ENCODE results near the gene RPL5.
A peak's percentile ranks its signal among the peaks of the same experiment; 100 is the strongest.

RPL5 gene

GRCh38 chr1:92854101-92854785, 22.4 kb downstream of the RPL5 start:
- DNase-seq: no peak

- no peak for DNase-seq
These were observed 23.4 kb downstream of the RPL5 start for GRCh38 chr1:92855236-92855635.

GRCh38 chr1:92857817-92858216, 26.0 kb downstream of the RPL5 start:
- DNase-seq: no peak

DNA sequence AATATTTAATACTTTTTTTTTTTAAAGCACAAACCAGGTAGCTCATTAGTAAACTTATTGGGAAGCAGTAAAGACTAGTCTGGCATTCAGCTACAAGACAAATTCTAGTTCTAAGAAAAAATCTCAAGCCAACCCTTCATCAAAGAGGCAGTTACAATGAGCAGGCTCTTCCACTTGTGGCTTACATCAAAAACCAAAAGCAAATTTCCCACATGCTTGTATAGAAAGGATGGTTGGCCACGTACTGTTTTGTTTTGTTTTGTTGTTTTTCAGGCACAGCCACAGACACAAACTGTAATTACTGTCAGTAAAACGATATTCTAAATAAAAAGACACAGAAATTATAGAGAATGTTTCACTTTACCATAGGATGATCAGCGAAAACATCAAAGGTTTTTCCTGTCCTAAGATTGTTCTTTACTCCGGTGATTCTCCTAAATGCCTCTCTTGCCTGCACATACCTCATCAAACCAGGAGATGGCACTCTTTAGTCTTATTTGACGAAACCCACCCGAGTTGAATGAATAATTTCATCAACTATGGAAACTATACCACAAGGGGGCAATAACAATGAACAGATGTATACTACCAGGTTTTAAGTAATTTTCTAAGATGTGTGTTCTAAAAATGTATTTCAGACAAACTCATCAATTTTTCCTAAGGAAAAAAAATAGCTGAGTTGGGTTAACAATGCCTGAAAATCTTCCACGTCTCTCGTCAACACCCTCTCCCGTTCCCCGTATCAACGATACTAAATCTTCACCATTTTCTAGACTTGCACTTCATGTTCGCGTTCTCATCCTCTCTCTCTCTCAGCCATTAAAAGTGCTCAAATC, 26.9 kb downstream of the RPL5 start:
- peak in 35 of 56 donors; percentile 7 to 80 (median 29) for DNase-seq

- peak in 1 of 56 donors; percentile 37 for DNase-seq
These were observed 27.7 kb downstream of the RPL5 start for GRCh38 chr1:92859400-92860039.

DNA sequence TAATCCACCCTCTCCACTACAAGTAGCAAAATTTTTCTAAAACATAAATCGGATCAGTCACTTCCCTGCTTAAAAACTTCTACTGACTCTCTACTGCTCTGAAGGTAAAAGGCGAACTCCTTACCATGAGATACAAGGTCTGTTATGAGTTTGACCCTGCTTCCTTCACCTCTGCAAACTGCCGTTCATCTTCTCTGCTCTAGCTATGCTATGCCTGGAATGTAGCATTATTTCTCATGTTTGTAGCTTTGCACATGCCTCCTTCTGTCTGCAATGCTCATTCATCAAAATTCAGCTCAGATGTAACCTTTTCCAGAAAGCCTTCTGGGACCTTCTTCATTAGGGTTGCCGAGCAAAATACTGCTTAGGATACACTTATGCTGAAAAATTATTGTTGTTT, 30.8 kb downstream of the RPL5 start:
- DNase-seq: no peak

- DNase-seq: no peak
These were observed 32.3 kb downstream of the RPL5 start for GRCh38 chr1:92864131-92864530.

DNA sequence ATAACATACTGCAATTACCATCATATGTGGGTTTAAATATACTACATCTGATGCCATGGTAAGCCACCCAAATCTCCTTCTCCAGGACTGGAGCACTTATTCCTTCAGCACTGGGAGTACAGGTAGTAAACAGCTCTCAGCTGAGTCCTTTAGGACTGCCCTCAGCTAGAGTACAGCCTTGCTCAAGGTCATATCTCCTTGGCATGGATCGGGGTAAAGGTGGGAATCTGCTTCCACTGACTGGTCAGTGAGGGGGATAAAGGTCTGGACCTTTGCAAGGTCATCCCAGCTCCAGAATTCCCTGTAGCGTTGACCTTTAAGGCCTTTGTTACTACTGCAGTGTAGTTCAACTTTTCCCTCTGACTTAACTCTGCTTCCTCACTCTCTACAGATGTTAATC, 38.8 kb downstream of the RPL5 start:
- DNase-seq: no peak

- peak in 11 of 56 donors; percentile 13 to 52 (median 31) for DNase-seq
These were observed 40.9 kb downstream of the RPL5 start for GRCh38 chr1:92872719-92873118.

- DNase-seq: no peak
These were observed 43.1 kb downstream of the RPL5 start for GRCh38 chr1:92874987-92875386.

DNA sequence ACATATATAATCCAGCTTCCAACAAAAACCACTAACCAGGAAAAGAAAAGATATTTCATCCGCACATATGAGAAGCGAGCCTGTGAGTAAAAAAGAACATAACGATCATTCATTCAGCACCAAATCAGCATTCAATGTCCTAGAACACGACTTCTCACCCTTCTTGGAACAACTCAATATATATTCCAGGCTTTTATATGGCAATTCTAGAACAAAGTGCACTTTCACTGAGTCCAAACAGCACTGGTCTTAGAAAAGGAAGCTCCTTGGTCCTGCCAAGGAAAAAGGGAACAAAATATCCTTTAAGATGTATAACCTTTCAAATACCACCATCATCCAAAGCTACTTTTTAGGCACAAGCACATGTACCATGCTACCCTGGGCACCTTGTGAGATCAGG, 44.5 kb downstream of the RPL5 start:
- DNase-seq: peak in 1 of 56 donors; percentile 20

DNA sequence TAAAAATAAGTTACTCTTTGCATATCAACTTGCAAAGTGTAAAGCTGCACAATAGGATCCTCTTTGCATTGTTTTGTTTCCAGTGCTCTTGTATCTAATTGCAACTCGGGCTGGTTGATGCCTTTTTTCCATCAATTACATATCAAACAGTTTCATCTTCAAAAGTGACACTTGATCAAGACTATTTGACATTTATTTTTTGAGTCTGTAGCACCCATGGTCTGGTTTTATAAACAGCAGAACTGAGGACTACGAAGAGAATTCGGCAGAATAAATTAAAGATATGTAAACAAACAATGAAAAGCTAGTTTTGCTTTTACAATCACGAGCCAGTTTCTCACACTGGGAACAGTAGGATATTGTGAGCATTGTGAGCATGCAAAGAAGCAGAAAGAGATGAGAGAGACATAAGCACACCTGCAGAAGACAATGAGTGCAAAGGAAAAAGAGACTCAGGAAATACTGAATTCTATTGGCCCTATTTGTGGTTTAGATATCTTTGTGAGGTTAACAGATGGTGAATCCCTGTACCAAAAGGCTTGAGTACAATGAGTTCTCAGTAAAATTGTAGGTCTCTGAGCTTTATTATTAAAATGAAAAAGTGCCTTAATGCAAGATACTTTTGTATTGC, 45.4 kb downstream of the RPL5 start:
- DNase-seq: peak in 1 of 56 donors; percentile 33

GRCh38 chr1:92877792-92878191, 46.0 kb downstream of the RPL5 start:
- DNase-seq: peak in 2 of 56 donors; percentile 38 to 49

DNA sequence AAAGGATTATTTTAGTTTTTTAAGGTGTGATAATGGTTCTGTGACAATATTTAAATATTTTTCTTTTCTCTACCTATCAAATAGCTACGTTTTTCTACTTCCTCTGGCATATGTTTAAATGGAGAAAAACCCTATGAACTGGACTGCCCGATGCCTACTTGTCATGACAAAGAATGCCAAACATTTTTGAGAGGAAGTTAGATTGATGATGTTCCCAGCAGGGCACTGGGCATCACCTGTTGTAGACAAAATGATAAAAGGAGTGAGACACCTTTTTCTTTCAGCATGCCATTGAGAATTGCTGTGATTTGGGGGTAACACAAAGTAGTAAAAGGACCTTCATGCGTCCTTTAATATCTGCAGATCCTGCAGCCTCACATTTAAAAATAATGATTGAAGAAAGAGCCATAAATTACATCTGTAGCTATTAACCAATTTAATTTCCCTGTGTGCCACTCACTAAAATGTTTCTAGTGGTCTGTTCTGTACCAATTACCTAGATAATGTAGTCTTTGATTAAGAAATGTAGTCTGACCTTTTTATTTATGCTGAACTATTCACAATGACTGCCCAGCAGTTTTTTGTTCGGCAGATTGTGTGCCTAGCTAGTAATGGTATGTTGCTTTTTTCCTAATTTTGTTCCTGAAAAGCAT, 47.6 kb downstream of the RPL5 start:
- no peak for DNase-seq

GRCh38 chr1:92881391-92881790, 49.6 kb downstream of the RPL5 start:
- DNase-seq: no peak

GRCh38 chr1:92882819-92883218, 51.0 kb downstream of the RPL5 start:
- DNase-seq: no peak

DNA sequence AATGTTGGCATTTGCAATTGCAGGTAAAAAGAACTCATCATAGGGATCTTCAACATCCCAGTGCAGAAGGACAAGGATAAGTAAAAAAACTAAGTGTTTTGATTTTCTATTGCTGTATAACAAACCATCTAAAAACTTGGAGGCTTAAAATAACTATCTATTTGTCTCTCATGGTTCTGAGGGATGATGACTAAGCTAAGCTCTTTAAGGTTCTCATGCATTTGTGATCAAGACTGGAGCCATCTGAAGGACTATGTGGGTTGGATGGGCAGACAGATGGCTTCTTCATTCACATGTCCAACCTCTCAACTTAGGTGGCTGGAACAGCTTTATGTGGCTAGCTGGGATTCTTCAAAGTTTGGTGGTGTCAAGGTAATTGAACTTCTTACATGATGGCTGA, 51.5 kb downstream of the RPL5 start:
- no peak for DNase-seq

GRCh38 chr1:92884195-92884594, 52.4 kb downstream of the RPL5 start:
- no peak for DNase-seq

- no peak for DNase-seq
These were observed 55.1 kb downstream of the RPL5 start for GRCh38 chr1:92886886-92887419.

GRCh38 chr1:92887465-92887864, 55.6 kb downstream of the RPL5 start:
- DNase-seq: no peak
